Stimulated activated CD8-positive, alpha-beta memory T cell treated with anti-CD3 and anti-CD28 coated beads, Interleukin-12 subunit alpha, Interleukin-12 subunit beta, amount 100 ng/mL, for 4 hours (primary cell): ENCODE data around the gene CKMT2.

ENCODE experiments used
- DNase-seq: peaks from one replicate; pipeline ENCODE4 v3.0.0-alpha.2; 2020; ENCODE audit warnings: low read depth

The CKMT2 gene

GRCh38 chr5:81233080-81233634 is at the start of gene CKMT2:
TSS of gene CKMT2 (plus strand) at chr5:81233322. CDS start at chr5:81251133, 17,811 bp downstream.
- DNase-seq = no peak

DNA sequence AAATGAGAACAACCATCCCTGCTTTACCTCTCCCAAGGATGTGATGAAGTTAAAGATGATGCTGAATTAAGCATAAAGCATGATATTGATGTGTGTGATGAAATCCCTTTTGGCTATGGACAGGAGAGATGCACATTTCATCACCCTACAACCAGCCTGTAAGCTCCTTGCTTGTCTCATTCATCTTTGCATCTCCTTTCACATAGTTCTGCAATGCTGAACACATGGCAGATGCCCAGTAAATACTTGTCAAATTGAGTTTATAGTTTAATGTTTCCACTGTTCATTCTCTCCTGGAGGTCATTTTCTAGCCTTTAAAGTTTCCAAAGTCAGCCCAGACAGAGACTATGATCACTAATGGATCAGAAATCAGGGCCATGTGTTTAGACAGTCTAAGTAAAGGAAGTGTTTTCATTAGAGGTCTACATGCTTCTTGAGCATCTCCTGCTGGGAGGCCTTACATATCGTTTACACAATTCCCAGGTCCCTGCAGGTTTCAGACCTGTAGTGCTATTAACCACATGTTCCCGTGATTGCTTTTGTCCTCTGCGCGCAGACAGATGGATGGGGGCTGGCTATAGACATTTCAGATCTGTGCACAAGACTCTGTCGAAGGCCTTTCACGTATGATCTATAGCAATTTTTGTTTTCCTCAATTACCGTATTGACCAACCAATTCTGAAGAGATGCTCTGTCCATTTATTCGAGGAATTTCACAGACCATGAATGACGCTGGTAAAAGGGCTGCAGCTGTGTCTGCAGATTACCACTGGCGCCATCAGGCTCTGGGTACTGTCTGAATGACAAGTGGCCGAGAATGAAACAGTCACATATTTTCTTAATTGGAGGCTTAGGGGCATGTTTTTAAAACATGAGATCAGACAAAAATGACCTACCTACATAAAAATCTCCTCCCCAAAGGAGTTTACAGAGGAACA is 49.0 kb upstream of the CKMT2 start:
- DNase-seq = no peak

DNA sequence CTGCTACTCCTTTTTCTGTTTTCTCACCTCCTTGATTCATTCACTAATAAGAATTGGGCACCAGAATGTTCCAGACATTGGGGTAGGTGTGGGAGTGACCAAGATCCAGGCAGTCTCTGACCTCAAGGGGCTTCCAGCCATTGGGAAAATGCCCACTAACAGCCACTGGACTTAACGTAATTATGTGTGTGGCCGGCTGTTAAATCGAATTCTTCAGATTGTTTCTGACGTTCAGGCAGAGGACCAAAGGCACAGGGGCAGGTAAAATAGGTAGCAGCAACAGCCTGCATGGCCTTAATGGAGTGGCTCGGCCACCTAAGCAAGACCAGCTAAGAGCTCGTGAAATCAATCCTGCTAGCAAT is 48.4 kb upstream of the CKMT2 start:
- DNase-seq = no peak

DNA sequence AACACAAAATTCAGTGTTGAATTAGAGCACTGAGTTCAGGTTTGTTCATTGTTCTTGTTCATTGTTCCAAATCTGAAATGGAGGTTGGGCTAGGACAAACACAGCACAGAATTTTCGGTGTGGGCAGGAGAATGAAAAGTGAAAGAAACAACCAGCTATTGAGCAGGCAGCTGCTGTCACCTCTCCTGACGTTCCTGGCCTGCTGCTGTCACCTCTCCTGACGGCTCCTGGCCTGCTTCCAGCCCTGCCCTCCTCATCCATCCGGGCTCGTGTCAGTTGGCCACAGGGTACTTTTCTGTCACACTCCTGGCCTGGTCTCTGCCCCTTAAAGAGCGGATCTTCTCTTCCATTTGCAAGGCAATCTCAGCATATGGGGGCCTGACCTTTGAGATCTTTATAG is 45.2 kb upstream of the CKMT2 start:
- DNase-seq = no peak

DNA sequence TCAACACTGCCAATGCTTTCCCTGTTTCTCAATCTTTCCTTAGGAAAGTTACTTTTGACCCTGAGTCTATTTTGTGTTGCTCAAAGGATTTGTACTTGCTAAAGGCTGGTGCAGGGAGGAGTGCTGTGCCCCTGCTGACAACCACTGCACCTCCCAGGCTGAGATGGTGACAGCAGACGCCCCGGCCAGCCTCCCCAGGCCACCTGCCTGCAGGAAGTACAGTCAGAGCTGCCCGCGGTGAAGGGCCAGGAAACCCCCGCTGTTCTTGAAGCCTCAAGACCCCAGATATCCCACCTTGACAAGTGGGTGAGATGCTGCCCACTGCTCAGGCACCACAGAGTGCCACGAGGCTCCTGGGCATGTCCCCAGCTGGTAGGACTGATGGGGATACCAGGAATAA is 44.2 kb upstream of the CKMT2 start:
- DNase-seq = no peak

DNA sequence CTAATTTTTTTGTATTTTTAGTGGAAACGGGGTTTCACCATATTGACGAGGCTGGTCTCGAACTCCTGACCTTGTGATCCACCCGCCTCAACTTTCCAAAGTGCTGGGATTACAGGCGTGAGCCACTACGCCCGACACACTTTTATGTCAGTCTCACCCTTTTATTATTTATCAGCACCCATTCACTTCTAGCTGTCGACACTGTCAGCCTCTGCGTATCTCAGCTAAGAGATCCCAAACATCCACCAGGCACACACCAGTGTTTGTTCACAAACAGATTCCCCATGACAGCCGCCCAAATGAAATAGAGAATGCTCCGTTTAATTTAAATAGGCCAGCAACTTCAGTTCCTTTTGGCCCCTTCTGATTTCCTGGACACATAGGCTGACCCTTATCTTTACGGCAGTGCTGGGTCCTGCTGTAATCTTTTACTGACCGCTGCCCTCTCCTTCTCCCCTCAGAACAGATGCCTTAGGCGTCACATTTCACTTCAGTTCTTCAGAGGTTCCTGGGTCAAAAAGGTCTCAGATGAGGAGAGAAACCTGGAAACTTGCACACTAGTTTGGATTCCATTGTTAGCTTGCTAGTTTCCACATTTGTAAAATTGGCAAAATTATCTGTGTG is 43.1 kb upstream of the CKMT2 start:
- no peak for DNase-seq

GRCh38 chr5:81191726-81192372 is 41.3 kb upstream of the CKMT2 start:
- no peak for DNase-seq

GRCh38 chr5:81192373-81192750 is 40.8 kb upstream of the CKMT2 start:
- no peak for DNase-seq

DNA sequence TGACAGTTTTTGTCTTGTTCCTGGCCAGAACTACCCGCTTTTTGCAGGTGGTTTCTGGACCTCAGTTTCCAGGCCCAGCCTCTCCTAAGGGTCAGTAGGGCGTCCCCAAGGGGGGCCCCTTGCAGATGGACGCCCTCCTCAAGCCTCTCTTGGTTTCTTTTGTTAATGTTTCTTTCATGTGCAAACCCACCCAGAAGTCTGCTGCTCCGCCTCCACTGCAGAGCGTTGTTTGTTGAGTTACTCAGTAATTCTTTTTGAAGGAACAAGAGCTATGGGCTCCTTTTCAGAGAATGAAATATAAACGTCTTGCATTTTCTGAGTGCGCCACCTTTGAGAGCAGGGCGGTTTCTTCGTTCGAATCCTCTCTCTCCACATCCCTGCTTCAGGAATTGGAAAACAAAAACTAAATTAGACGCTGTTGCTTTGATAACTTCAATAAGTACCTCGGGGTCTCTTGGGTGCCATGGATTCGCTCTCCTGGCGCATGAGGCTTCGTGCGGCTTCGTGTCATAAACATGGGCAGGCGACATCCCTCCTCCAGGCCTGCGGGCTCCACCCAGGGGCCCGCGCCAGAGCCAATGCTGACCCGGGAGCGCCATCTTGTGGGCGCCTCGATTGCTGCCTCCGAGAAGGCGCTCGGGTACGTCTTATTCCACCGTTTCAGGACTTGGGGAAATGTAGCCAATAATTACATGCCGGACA is 38.3 kb upstream of the CKMT2 start:
- peak; percentile 58 for DNase-seq

DNA sequence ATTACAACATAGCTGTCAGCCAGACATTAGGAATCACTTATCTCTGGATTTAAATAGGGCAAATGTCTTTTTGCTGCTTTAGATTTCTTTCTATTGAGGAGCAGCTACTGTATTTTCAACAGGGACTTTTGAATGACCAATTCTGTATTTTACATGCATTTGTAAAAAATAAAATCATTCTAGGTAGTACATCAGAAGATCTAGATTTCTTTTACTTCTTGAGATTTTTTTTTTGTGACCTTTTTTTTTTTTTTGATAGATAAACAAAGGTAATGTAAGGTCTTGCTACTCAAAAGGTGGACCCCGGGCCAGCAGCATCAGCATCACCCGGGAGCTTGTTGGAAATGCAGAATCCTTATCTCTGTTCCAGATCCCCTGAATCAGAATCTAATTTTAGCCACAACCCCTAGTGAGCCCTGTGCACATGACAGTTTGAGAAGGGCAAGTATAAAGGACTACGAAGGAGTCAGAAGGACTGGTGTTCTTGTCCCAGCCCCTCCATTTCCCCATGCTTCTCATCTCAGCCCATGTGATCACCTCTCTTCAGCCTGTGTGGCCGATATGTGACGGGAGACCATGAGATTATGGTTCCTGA is 37.7 kb upstream of the CKMT2 start:
- no peak for DNase-seq

- DNase-seq = no peak
These were observed 30.5 kb upstream of the CKMT2 start for GRCh38 chr5:81202655-81203054.

DNA sequence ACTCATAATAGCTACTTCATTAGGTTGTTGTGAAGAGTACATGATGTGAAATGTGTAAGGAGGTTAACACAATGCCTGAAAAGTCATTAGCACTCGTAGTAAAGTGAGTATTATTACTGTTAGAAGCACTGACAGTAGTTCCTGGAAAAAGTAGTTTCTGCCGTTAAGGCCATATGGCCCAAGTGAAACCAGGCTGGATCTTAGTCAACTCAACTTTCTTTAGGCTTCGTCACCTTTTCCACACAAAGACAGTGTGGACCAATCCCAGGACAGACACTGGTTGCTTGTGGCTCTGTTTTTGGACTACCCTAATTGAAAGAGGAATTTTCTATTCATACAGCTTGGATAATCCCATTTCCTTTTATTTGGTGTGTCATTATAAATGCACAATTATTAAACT is 29.4 kb upstream of the CKMT2 start:
- DNase-seq = no peak

GRCh38 chr5:81204205-81204604 is 28.9 kb upstream of the CKMT2 start:
- no peak for DNase-seq

DNA sequence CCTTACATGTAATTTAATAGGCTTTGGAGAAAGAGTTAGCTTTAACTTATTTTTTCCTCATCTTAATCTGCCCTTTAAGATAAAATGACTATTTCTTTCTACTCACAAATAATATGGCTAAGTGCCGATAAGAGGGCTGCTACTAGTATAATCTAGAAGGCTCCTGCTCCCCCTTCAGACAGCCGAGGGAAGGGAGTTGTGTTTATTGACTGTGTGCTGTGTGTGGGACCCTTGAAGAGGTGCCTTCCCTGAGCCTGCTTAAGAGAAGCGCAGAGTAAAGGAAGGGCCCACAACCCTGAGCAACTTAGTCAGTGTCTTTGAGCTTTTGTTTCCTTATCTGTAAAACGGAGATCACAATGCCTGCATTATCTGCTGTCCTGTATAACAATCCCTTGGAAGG is 28.1 kb upstream of the CKMT2 start:
- no peak for DNase-seq

GRCh38 chr5:81207009-81207408 is 26.1 kb upstream of the CKMT2 start:
- no peak for DNase-seq

GRCh38 chr5:81208904-81209303 is 24.2 kb upstream of the CKMT2 start:
- DNase-seq = no peak

GRCh38 chr5:81209386-81209785 is 23.7 kb upstream of the CKMT2 start:
- DNase-seq = no peak

DNA sequence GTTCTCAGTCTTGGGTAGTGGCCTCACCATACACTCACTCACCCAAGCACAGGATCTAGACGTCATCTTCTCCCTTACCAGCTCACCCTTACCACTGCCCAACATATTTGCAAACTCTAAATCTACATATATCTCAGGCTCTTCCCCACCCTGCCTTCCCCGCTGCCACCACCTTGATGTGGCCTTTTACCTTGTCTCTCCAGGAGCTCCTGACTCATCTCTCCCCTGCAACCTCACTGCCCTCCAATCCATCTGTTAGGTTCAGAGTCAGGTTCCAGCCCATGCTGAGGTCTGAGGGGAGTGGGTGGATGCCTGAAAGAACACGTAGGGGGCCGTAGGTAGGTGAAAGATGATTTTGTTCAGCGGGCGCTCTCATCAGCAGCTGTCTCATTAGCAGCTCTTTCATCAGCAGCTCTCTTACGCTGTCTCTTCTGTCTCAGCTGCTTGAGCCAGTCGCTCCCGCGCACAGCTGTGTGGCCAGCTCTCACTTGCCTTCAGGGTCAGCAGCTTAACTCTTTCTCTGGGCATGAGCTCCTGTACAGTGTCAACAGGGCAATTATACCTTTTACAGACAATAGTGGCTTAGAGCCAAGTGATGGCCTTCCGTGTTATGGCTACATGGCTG is 23.1 kb upstream of the CKMT2 start:
- no peak for DNase-seq

DNA sequence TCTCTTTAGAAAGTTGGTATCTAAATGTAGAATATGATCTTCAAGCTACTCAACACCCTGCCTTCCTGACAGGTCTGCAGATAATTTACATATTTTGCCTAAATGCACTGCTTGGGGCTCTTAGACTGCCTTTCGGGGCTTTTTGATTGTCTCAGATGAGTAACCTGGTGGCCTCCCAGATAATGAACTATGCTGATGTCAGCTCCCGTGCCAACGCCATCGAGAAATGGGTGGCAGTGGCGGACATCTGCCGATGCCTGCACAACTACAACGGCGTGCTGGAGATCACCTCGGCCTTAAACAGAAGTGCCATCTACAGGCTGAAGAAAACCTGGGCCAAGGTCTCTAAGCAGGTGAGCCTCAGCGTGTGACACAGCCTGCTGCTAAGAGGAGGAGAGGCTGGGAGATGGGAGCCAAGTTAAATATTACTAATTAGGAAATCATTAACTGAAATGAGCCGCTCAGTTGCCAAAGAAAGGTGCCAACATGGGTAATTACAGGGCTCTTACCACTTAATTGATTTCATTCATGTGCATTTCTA is 20.8 kb upstream of the CKMT2 start:
- no peak for DNase-seq

DNA sequence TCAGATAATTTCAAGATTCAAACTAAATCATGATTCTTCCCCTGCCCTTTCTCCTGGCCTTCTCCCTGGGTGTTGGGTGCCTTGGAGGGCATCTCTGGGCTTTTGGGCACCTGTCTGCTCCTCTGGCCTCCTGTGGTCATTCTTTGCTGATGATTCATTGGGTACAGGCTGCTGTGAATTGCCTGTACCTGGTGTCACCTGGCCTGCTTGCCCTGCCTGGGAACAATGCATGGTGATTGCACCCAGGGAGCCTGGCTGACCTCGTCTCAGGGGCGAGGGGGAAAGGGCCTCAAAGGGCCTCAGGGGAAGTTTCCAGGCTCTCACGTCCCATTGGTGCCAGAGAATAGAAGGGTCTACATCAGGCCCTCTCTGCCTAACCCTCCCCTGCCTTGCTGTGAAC is 20.1 kb upstream of the CKMT2 start:
- no peak for DNase-seq

DNA sequence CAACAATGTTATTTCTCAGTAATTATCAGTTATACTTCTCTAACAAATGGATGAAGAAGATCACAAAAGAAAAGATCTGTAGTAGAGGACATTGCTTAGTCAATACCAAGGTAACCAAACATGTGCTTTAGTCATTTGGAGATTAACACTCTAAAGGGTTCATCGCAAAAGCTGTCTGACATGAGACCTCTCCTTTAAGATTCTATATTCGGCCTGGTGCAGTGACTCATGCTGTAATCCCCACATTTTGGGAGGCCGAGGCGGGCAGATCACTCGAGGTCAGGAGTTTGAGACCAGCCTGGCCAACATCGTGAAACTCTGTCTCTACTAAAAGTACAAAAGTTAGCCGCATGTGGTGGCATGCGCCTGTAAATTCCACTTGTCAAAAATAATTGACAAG is 18.3 kb upstream of the CKMT2 start:
- DNase-seq = no peak
